ENCODE measurements around the gene ARHGEF6.

DNA sequence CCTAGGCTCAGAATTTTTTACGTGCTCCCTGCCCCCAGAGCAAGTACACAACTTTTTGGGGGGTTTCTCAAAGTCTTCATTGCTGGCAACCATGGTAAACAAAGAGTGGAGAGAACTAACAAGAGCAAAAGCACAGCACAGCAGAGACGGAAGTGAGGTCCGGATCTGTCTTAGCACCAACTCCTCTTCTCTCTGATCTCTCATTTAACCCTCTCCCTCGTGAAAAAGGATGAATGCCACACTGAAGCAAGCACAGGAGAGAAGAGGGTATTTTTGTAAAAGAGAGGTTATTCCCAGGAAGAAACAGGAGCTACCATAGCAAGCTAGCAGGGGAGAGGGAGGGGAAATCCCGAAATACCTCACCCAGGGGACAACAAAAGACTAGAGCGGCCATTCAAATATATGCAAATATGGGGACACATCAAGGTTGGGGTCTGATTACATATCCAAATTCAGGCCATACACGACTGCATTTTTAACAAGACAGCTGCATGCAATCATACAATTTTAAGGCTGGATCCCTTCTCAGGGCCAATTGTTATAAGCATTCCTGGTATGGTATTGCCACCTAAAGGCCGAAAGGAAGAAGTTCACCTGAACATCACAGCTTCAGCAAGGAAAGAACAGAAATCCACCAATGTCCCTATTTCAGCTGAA, 86.2 kb downstream of the ARHGEF6 start:
- TF ChIP-seq, protein P1, sequence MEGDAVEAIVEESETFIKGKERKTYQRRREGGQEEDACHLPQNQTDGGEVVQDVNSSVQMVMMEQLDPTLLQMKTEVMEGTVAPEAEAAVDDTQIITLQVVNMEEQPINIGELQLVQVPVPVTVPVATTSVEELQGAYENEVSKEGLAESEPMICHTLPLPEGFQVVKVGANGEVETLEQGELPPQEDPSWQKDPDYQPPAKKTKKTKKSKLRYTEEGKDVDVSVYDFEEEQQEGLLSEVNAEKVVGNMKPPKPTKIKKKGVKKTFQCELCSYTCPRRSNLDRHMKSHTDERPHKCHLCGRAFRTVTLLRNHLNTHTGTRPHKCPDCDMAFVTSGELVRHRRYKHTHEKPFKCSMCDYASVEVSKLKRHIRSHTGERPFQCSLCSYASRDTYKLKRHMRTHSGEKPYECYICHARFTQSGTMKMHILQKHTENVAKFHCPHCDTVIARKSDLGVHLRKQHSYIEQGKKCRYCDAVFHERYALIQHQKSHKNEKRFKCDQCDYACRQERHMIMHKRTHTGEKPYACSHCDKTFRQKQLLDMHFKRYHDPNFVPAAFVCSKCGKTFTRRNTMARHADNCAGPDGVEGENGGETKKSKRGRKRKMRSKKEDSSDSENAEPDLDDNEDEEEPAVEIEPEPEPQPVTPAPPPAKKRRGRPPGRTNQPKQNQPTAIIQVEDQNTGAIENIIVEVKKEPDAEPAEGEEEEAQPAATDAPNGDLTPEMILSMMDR (IDR thresholded peaks at IDR 0.05) = peak; percentile 39 to 68 (median 54)
- no peak for TF ChIP-seq POLR2A (IDR thresholded peaks at IDR 0.05)

All from adrenal gland (tissue), 5 donors.